Astrocyte (in vitro differentiated cells and primary cell): Measurements from ENCODE around the gene ZNF653.
"Not testable (repeated sequence)": the region's sequence is repeated elsewhere in the genome, so short reads cannot be mapped to it uniquely, and the experiment has no call there.

Experiments
- EZH2 ChIP-seq: IDR thresholded peaks from 2 replicates; pipeline ENCODE4 v1.6.1; 2012; ENCODE audit warnings: mild to moderate bottlenecking, low read length, inconsistent platforms; ENCODE audit not compliant: insufficient read depth
- TF ChIP-seq, protein P1 (sequence below): IDR thresholded peaks from 2 replicates; pipeline ENCODE4 v1.5.1; 2011; ENCODE audit warnings: low read depth, mild to moderate bottlenecking, inconsistent platforms, low read length, moderate library complexity; ENCODE audit not compliant: insufficient read depth

DNA sequence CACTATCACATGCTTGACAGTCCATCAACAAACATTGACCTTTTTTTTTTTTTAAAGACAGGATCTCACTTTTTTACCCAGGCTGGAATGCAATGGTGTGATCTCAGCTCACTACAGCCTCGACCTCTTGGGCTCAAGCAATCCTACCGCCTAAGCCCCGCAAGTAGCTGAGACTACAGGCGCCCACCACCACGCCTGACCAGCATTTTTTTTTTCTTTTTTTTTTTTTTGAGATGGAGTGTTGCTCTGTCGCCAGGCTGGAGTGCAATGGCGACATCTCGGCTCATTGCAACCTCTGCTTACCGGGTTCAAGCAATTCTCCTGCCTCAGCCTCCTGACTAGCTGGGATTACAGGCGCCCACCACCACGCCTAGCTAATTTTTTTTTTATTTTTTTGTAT is 46.7 kb downstream of the ZNF653 start:
- TF ChIP-seq, protein P1, sequence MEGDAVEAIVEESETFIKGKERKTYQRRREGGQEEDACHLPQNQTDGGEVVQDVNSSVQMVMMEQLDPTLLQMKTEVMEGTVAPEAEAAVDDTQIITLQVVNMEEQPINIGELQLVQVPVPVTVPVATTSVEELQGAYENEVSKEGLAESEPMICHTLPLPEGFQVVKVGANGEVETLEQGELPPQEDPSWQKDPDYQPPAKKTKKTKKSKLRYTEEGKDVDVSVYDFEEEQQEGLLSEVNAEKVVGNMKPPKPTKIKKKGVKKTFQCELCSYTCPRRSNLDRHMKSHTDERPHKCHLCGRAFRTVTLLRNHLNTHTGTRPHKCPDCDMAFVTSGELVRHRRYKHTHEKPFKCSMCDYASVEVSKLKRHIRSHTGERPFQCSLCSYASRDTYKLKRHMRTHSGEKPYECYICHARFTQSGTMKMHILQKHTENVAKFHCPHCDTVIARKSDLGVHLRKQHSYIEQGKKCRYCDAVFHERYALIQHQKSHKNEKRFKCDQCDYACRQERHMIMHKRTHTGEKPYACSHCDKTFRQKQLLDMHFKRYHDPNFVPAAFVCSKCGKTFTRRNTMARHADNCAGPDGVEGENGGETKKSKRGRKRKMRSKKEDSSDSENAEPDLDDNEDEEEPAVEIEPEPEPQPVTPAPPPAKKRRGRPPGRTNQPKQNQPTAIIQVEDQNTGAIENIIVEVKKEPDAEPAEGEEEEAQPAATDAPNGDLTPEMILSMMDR, result not testable (repeated sequence)
- not testable (repeated sequence) for TF ChIP-seq EZH2
